GM21619 (cell line): ENCODE results near the gene NFIA.

Experiments used
- ATAC-seq: cut with Tn5 transposase; IDR thresholded peaks from one replicate; pipeline ENCODE4 v1.9.1; 2021; ENCODE audit not compliant: unreplicated experiment

NFIA gene

DNA sequence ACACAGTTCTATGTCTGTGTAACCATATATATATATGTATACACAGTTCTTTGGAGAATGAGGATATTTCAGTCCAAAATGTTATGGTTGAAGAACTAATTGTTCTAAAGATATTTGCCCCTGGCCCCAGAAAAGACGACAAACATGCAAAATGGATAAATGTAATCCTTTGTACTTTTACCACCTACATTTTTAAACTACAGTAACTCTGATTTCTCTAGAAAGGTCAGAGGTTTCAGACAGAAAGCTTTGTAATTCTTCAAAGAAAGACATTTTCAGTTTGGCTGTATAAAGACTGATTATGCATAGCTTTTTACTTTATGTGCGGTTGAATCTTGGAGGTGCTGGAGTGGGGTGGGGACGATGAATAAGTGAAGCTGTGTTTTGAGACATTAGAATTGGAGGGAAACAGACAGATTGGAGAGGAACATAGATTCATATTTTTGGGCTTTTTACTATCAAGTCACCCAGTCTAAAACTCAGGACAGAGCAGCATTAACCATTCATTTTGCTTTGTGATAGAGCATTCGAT, 16.6 kb downstream of the NFIA start:
- no peak for ATAC-seq

DNA sequence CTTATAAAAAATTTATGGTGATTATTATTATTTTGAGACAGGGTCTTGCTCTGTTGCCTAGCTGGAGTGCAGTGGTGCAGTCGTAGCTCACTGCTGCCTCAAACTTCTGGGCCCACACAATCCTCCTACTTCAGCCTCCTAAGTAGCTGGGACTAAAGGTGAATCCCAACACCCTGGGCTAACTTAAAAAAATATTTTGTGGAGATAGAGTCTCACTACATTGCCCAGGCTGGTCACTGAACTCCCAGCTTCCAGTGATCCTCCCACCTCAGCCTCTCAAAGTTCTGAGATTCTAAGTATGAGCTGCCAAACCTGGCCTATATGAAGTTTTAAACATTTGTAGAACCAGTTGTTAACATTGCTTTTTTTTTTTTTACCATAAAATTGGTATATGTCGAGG, 18.2 kb downstream of the NFIA start:
- ATAC-seq = no peak

DNA sequence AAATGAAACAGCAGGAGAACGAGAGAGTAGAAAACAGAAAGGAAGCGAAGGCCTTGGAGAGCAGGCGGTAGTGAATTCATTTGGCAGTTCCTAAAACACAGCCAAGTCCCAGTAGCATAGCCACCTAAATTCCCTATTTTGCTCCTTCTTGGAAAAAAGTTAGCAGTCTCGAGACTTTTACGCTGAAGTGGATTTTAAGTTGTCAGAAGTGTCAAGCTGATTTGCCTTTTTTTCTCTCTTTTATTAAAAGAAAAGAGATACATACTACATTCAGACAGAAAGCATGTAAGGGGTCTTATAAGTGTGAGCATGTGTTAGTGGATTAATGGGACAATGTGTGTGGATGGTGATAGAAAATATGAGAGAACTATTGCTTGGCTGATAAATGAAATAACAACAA, 19.2 kb downstream of the NFIA start:
- no peak for ATAC-seq

DNA sequence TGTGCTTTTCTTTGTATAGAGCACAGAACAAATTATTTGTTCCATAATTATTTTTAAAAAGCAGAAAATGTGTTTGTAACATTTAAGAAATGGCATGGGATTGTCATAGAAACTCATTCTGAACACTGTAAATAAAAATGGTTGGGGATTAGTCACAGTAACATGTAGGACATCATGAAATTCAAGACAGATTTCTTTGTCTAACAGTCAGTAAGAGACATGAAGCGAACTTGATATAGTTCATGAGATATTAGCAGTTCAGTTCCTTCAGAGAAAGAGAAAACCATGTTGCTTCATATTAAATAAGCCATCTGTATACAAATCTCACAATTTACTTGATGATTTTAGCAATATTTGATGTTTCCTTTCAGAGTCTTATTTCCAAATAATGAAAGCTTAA, 19.7 kb downstream of the NFIA start:
- ATAC-seq = no peak

DNA sequence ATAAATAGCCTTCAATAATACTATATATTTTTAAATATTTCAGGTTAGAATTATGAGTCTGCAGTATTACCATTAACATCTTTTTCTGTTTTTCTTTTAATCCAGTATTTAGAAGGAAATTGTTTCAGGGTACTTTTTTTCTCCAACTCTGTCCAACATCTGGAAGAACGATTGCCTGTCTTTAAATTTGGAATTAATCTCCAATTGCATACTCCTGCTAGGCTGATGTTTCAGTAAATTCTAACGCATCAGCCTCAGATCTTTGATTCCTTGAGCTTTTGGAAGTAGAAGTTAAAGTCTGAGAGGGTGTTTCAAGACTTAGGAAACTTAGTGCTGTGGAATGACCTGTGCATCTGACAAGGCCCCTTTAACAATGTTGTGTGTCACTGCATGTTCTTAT, 20.3 kb downstream of the NFIA start:
- ATAC-seq = no peak

DNA sequence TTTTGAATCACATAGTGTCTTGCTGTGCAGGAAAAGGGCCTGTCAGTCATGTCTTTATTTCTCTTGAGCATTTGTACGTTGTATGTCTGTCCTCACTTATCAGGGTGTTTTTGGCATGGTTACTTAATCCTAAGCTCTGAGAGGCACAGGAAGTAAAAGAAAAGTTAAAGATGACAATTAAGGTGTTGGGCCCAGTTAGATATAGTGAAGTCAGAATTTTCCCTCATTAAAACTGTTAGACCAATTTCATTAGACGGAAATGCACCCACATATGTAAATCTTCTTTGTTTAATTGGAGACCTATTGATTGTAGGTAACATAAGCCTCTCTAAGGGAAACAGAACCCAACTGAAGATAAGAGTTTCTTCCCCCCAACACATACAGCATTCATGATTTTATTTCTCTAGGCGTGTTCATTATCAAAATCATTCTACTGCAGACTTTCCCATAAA, 21.9 kb downstream of the NFIA start:
- ATAC-seq = no peak

DNA sequence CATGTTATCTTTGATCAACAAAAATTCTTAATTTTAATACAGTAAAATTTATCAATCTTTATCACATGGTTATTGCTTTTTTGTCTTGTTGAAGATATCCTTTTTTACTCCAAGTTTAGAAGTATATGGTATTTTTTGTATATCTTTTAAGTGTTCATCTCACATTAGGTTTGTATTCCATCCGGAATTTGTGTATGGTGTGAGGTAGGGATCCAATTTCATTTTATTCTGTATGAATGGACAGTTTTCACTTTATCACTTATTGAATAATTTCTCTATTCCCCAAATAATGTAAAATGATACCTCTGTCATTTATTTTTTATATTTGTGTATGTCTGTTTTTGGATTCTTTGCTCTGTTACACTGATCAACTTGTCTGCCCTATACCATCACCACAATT, 25.3 kb downstream of the NFIA start:
- no peak for ATAC-seq

DNA sequence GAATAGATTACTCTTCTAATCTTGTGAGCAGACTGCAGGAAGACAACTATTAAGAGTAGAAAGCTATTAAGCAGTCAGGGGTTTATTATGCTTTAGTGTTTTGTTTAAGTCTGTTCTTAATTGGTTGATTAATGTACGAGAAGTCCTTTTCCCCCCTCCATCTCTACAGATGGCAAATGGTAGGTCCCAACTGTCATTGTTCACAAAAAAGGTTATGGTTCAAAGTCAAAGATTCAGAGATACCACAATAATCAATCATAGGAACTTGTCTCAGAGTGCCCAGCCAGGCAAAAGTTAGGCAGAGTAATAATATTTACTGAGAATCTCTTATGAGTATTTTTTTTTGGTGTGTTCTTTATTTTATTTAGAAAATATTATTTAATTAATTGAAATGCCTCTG, 26.8 kb downstream of the NFIA start:
- no peak for ATAC-seq

DNA sequence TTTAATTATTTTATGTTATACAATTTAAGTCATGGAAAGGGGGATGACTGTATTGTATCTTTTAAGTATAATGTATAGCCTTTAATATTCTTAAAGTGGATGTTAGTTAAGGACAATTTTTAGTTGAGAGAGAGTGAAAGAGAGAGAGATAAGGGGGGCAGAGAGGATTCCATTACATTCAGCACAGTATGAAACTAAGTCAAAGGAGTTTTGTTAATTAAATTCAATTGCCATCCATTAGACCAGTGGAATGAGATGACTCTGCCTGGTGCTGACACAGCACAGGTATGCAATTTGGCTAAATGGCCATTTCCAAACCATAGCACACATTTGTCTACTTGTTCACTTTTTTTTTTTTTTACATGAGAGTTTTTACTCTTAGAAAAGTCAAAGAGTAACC, 27.5 kb downstream of the NFIA start:
- ATAC-seq = no peak

DNA sequence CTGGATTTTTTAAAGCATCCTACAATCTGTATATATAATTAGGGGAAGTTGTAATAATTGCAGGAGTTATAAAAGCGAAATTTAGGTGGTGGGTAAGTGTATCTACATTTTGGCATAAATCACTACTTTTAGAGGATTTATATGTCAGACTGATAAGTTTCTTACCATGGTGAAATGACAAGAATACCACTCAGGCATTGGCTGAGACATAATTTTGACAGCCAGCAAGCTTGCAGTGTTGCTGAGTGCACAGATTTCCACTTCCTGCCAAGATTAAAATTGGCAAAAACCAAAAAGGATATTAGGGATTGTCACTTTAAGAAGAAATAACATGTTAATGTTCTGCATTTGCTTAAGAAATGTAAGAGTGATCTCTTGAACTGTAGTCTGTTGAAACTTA, 28.2 kb downstream of the NFIA start:
- no peak for ATAC-seq

DNA sequence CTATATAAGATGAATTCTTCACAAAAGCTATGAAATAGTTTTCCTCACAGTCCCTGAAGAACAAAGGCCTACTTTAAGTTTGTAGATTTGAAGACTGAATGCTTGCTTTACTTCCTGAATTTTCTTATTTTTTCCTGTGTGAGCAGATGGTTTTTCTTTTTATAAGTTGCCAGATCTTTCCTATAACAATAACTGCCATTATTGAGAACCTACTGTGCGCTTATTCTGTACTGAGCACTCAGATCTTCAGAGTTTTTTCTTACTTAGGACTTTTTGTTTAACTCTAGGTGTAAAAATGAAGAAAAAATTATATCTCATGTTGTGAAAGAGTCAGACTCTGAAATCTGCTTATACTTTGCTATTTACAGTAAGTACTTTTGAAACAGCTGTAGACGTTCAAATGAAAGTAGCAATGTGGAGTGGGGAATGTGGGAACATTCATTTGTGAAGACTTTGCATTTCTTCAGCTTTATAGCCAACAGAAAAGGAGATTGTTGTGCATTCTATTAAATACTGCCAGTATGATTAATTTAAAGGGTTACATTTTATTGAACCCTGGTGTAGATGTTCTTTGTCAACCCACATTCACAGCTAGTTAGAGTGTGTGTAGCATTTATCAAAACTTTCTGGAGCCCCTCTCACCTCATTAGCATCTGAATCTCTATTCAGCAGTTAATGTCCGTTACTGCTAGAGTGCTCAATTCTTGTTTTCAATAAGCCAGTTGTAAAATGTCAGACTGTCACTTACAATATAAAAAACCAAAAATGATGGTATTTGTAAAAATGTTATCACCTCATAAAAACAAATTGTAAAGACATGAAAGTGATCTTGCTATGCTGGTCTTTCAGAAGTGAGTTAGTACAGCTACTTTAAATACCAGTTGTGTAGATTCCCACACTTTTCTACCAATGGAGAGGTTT, 29.0 kb downstream of the NFIA start:
- ATAC-seq = no peak

DNA sequence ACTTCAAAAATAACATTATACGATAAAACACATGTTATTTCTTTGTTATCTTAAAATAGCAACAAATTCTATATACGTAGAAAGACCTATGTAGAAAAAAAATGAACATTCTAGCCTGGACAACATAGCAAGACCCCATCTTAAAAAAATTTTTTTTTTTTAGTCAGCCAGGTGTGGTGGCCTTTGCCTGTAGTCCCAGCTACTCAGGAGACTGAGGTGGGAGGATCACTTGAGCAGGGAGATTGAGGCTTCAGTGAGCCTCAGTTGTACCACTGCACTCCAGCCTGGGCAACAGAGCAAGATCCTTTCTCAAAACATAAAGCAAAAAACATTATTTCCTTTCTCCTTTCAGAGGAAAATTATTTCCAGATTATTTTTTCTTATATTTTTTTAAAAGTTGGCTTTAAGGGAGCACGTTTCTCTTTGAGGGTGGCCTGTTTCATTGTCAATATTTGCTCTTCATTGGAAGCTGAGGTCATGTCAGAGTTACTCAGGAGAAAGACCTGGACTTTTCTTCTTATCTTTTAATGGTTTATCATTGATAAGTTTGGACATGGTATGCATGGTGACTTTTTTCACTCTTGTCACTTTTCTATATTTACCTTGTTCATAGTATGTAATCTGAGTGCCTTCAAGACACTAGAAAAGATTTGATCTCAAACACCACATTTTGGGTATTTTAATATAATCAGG, 32.0 kb downstream of the NFIA start:
- ATAC-seq = no peak

DNA sequence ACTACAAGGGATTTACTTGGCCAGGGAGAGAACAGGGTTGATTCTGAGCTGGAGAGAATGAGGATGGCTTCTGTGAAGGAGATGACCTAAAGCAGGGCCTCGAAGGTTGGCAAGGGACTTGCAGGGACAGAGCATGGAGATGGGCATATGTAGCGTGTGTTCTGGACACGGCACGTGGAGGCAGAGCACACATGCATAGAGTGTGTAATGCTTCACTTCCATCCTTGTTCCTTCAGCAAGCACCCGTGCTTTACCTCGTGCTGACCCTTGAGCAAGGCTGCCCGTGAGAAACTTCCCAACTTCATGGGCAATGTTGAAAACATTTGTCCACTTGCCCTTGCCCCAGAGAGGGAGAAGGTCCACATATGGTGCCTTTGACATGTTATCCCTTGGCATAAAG, 33.1 kb downstream of the NFIA start:
- no peak for ATAC-seq

DNA sequence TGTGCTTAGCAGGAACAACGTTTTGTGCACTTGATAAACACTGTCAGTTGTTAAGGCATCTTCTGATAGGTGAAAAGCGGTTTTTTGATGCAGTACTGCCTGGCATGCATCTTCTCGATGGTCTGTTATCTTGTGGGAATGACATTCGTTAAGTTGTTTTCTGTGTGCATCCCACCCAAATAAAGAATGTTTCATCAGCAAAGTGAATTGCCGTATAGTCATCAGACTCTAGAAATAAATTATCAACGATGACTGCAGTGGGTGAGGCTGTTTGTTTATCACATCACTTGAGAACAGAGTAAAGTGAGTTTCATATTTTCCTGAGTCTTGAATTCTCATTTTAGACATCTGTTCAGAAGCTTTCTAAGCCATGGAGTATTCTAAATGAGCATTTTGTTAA, 34.1 kb downstream of the NFIA start:
- no peak for ATAC-seq

DNA sequence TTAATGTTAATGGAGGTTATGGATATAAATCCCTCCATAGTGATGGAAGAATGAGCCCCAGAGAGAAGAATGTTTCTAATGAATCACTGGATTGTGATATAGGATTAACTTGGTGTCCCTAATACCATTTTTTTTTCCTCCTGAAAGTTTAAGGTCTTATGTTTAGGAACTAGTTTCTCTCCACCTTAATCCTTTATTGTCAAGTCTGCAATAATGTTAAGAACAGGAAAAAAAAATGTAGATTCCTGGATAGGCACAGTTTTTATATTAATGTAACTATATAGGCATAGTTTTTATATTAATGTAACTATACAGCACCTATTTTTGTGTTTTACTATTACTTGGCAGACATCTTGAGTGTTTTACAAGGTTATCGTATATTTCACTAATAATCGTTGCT, 34.9 kb downstream of the NFIA start:
- ATAC-seq = no peak

DNA sequence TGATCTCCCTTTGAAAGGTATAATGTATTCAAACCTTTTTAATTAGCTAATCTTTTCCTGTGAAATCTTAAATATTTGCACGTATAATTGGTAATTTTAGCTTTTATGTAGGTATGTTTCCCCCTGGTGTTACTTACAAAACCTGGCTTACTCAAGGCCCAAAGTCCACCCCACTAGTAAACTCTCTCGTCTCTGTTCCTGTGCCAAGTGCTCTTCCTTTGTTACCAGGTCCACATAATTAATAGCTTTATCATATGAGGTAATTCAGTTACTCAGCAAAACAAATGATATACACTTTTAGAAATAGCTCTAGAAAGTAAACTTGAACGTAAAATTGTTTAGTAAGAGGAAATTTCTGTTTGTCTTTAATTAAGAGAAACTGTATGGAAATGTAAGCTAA, 36.7 kb downstream of the NFIA start:
- ATAC-seq = no peak

DNA sequence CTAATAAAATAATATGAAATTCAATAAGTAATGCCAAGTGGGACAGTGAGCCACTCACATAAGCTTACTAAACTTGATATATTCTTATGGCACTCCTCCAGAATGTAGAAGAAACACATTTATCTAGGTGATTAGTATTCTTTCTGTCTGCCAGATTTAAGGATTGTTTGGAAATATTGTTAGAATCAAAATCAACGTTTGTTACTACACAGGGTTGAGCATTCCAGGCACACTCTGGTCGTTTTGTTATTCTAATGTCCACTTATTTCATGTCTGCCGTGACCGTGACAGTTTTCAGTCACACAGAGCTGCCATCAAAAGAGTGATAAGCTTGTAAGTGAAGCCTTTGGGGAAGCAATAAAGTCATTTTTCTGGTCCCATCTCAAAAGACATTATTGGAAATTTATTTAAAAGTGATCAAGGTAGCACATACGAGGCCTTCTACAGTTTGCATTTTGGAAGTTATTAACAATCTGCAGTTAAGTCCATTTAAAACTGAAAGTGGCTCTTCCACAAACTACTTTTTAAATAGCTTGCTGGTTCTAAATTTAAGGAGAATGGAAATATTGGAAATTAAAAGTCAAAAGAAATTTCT, 38.0 kb downstream of the NFIA start:
- ATAC-seq = no peak

DNA sequence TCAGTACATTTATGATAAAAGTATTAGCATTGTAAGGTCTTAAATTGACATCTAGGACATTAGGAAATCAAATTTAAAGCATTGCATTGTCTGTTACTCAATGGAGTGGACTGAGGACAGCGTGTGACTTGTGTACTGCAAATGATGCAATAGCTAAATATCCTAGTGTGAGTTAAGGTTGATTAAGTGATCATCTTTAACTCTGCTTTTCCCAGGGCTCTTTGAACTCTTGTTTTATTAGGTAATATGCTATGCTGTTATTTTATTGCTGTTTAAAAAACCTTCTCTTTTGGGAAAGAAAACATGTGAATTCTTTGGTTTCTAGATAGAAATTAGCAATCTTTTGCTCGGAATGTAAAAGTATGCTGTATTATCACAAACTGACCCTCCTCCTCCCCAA, 38.6 kb downstream of the NFIA start:
- ATAC-seq = no peak

DNA sequence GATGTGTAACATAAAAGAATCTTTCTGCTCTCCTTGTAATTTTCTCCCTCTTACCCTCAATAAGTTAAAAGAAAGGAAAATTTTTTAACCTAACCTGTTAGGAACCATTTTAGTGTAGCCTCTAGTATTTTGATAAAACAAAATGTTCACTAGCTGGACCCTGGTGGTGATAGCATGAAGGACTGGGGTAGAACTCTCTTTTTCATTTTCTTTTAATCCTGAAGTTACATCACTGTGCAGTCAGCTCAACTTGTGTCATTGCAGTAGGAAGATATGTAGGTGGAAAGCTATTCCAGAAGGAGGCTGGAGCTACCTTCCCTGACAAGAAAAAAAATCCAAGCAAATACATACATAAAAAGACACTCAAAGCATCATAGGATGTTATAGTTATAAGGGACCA, 39.3 kb downstream of the NFIA start:
- ATAC-seq = no peak

DNA sequence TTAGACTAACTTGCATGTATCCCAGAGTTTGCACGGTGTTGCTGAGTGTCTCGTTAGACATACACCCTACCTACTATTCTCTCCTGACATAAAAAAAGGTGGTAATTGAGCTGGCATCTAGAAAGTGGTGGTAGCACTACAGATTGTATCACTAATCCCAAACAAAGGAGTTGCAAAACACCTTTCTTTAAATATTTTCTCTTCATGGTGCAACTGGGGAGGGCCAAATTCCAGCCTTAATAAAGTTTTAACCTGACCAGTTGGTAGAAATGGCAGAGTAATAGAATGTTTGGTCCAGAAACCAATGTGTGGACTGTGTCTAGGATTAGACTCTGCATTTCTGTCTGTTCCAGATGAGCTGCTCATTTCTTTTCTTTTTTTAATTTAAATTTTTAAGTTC, 40.0 kb downstream of the NFIA start:
- ATAC-seq = no peak

DNA sequence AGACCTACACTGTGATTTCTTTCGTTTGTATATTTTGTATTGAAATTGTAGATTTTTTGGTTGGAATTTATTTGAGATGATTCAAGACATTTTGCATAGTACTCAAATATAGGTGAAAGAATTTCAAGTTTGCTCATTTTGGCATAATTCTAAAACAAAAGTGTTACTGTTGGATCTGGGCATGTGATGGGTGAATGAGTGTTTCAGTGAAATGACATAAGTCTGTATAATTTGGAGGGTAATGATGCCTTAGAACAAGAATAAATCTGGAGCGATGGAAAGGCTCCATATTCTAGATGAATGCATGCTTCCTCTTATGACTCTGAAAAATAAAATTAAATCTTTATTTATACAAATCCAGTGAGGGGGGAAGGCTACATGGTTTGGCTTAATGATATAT, 41.0 kb downstream of the NFIA start:
- ATAC-seq = no peak

DNA sequence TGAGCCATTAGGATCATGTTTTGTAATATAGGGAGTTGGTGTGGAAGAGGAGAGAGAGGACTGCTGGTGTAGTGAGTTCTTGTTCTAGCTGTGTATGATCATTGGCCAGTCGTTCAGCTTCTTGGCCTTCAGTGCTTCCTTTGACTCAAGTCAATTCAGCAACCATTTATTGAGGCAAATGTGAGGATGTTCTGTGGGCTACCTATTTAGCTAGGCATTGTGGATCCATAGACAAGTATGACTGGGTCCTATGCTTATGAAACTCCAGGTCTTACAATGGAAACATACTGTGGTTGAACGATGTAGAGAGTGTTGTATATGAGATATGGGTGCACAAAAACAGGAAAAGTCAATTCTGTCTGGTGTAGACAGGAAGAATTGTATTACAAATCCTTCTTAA, 41.7 kb downstream of the NFIA start:
- no peak for ATAC-seq
